NB4 (cell line): Measurements from ENCODE around the gene FBXL17.

ENCODE experiments used
- CTCF ChIP-seq: IDR thresholded peaks from one replicate; pipeline ENCODE4 v1.5.1; 2012; ENCODE audit warnings: low read depth, low read length
- MYC ChIP-seq: IDR thresholded peaks from 2 replicates; pipeline ENCODE4 v1.6.1; 2011; ENCODE audit warnings: low read depth, low read length
- POLR2A ChIP-seq: IDR thresholded peaks from 2 replicates; pipeline ENCODE4 v1.6.1; 2011; ENCODE audit warnings: mild to moderate bottlenecking; ENCODE audit not compliant: insufficient read length; ENCODE audit errors: extremely low read depth
- TF ChIP-seq, protein P1 (sequence below): IDR thresholded peaks from 2 replicates; pipeline ENCODE4 v1.6.1; 2011; ENCODE audit warnings: low read depth, low read length

GRCh38 chr5:108420158-108420557 is 38.3 kb upstream of the FBXL17 start:
- TF ChIP-seq CTCF (no peak), POLR2A (no peak), MYC (no peak)
- TF ChIP-seq, protein P1, sequence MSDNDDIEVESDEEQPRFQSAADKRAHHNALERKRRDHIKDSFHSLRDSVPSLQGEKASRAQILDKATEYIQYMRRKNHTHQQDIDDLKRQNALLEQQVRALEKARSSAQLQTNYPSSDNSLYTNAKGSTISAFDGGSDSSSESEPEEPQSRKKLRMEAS: no peak
